H1 (cell line): ENCODE measurements around the gene ZFYVE19. TPM values are rescaled to one million over a fixed set of nuclear protein-coding genes. Genes with fewer than 3 reads are reported as not detected.

Source experiments
- CTCF ChIA-PET: fragments of 300-600 bp; sonication (Branson Sonifier 250); formaldehyde crosslinking; loops from one replicate; lab custom pipeline; 2021; ENCODE audit not compliant: partially characterized antibody; lab: Charles Lee
- POLR2A ChIA-PET: fragments of 300-600 bp; sonication (Branson Sonifier 250); formaldehyde crosslinking; loops from one replicate; lab custom pipeline; 2021; ENCODE audit warnings: inconsistent platforms; ENCODE audit not compliant: partially characterized antibody; lab: Charles Lee
- DNase-seq, 2 experiments: peaks; one replicate each; pipeline versions ENCODE4 v3.0.0 to v3.0.0-alpha.2; 2010 to 2022; ENCODE audit warnings: low spot score in 2 of 2, low read depth in 1 of 2, mixed read lengths in 1 of 2
- FAIRE-seq: peaks from 2 replicates; lab custom pipeline; 2011; peaks lifted over from hg19 to GRCh38; lab: Jason Lieb, UNC
- H2AFZ ChIP-seq: 2 replicates; pipeline ENCODE4 v1.8.1; 2012; ENCODE audit warnings: low read length, inconsistent platforms
- H2AK5ac ChIP-seq: 2 replicates; pipeline ENCODE4 v1.6.1; 2013; ENCODE audit warnings: low read depth, low read length
- H2BK120ac ChIP-seq: replicated peaks from 2 replicates; pipeline ENCODE3; 2013; ENCODE audit warnings: low read depth, low read length, inconsistent platforms
- H2BK12ac ChIP-seq: 2 replicates; pipeline ENCODE4 v1.6.1; 2013; ENCODE audit warnings: low read depth, low read length
- H2BK15ac ChIP-seq: 2 replicates; pipeline ENCODE4 v1.6.1; 2013; ENCODE audit warnings: low read length
- H2BK20ac ChIP-seq: 2 replicates; pipeline ENCODE4 v1.6.1; 2013; ENCODE audit warnings: low read length
- H2BK5ac ChIP-seq: 2 replicates; pipeline ENCODE4 v1.6.1; 2013; ENCODE audit warnings: low read depth, low read length
- H3K14ac ChIP-seq: 2 replicates; pipeline ENCODE4 v1.6.1; 2013; ENCODE audit warnings: inconsistent platforms; ENCODE audit not compliant: insufficient read length
- H3K18ac ChIP-seq: 2 replicates; pipeline ENCODE4 v1.6.1; 2013; ENCODE audit warnings: low read length; ENCODE audit errors: extremely low read depth
- H3K23ac ChIP-seq: 2 replicates; pipeline ENCODE4 v1.6.1; 2013; ENCODE audit warnings: inconsistent platforms; ENCODE audit not compliant: insufficient read length
- H3K23me2 ChIP-seq: 2 replicates; pipeline ENCODE4 v1.6.1; 2013; ENCODE audit warnings: low read depth, low read length
- H3K27ac ChIP-seq: 2 replicates; pipeline ENCODE4 v1.6.1; 2011; ENCODE audit warnings: low read depth, low read length, inconsistent platforms
- H3K27me3 ChIP-seq, 4 experiments: replicated peaks in 1 of 4; 1 replicate in 1 of 4; 2 replicates in 3 of 4; pipeline versions ENCODE4 v1.6.1 to v1.8.1; 2011 to 2013; ENCODE audit warnings: low read length in 3 of 4, mild to moderate bottlenecking in 3 of 4, inconsistent platforms in 2 of 4, mixed read lengths in 2 of 4, moderate library complexity in 1 of 4; ENCODE audit not compliant: control insufficient read depth in 3 of 4, insufficient read depth in 3 of 4; ENCODE audit errors: extremely low read depth in 1 of 4
- H3K36me3 ChIP-seq, 4 experiments: 2 replicates each; pipeline versions ENCODE4 v1.6.1 to v1.8.1; 2011 to 2013; ENCODE audit warnings: mild to moderate bottlenecking in 4 of 4, low read length in 3 of 4, moderate library complexity in 2 of 4, control low read depth in 1 of 4, inconsistent platforms in 1 of 4; ENCODE audit not compliant: insufficient read depth in 4 of 4, control insufficient read depth in 2 of 4
- H3K4ac ChIP-seq: replicated peaks from 2 replicates; pipeline ENCODE3; 2013; ENCODE audit warnings: low read length, low read depth, mixed read lengths, inconsistent platforms; ENCODE audit not compliant: insufficient read length
- H3K4me1 ChIP-seq, 4 experiments: replicated peaks in 1 of 4; 1 replicate in 1 of 4; 2 replicates in 3 of 4; pipeline versions ENCODE4 v1.6.1 to v1.8.1; 2011 to 2013; ENCODE audit warnings: low read length in 3 of 4, inconsistent platforms in 2 of 4, mixed read lengths in 1 of 4; ENCODE audit not compliant: insufficient read depth in 4 of 4, control insufficient read depth in 3 of 4
- H3K4me2 ChIP-seq, 2 experiments: 2 replicates each; pipeline versions ENCODE4 v1.6.1 to v1.8.1; 2011 to 2013; ENCODE audit warnings: low read depth in 2 of 2, low read length in 2 of 2, control low read depth in 1 of 2, inconsistent platforms in 1 of 2, mild to moderate bottlenecking in 1 of 2; ENCODE audit not compliant: insufficient read depth in 1 of 2
- H3K4me3 ChIP-seq, 4 experiments: fragments of 200-600, 300-600 bp in 1 of 4; sonication (generic), shearing (Covaris generic), sonication (Bioruptor Twin) in 1 of 4; 2 replicates each; pipeline versions ENCODE4 v1.5.1 to v1.8.1; 2011 to 2016; ENCODE audit warnings: low read length in 4 of 4, low read depth in 3 of 4, control low read depth in 2 of 4, inconsistent platforms in 2 of 4, mild to moderate bottlenecking in 2 of 4, mixed read lengths in 1 of 4, moderate library complexity in 1 of 4; ENCODE audit not compliant: insufficient read depth in 2 of 4; ENCODE audit errors: extremely low read depth in 1 of 4
- H3K56ac ChIP-seq: replicated peaks from 2 replicates; pipeline ENCODE3; 2013; ENCODE audit warnings: low read depth, mild to moderate bottlenecking, mixed read lengths, low read length, inconsistent platforms; ENCODE audit not compliant: insufficient read length
- H3K79me1 ChIP-seq: 2 replicates; pipeline ENCODE4 v1.6.1; 2013; ENCODE audit warnings: low read depth, low read length, control low read depth
- H3K79me2 ChIP-seq, 2 experiments: 2 replicates each; pipeline versions ENCODE4 v1.6.1 to v1.8.1; 2012 to 2013; ENCODE audit warnings: low read length in 2 of 2, mild to moderate bottlenecking in 2 of 2, inconsistent platforms in 1 of 2; ENCODE audit not compliant: insufficient read depth in 2 of 2, control insufficient read depth in 1 of 2
- H3K9ac ChIP-seq, 4 experiments: replicated peaks in 1 of 4; 1 replicate in 1 of 4; 2 replicates in 3 of 4; pipeline versions ENCODE4 v1.6.1 to v1.8.1; 2011 to 2013; ENCODE audit warnings: low read depth in 3 of 4, low read length in 3 of 4, control low read depth in 2 of 4, mild to moderate bottlenecking in 2 of 4, moderate library complexity in 2 of 4, inconsistent platforms in 1 of 4; ENCODE audit errors: extremely low read depth in 1 of 4
- H3K9me3 ChIP-seq, 2 experiments: 2 replicates each; pipeline versions ENCODE4 v1.6.1 to v1.8.1; 2012 to 2013; ENCODE audit warnings: mild to moderate bottlenecking in 2 of 2, moderate library complexity in 2 of 2, control low read depth in 1 of 2, inconsistent platforms in 1 of 2, low read depth in 1 of 2, low read length in 1 of 2, mixed read lengths in 1 of 2; ENCODE audit not compliant: insufficient read depth in 2 of 2
- H4K20me1 ChIP-seq, 2 experiments: replicated peaks in 1 of 2; 2 replicates each; pipeline versions ENCODE3 to v1.8.1; 2011 to 2013; ENCODE audit warnings: inconsistent platforms in 2 of 2, low read length in 2 of 2, mild to moderate bottlenecking in 1 of 2; ENCODE audit not compliant: insufficient read depth in 2 of 2, control insufficient read depth in 1 of 2
- H4K5ac ChIP-seq: 2 replicates; pipeline ENCODE4 v1.6.1; 2013; ENCODE audit warnings: low read length, low read depth, mixed read lengths, inconsistent platforms; ENCODE audit not compliant: insufficient read length
- H4K8ac ChIP-seq: 2 replicates; pipeline ENCODE4 v1.8.0; 2013; ENCODE audit warnings: mild to moderate bottlenecking, moderate library complexity, low read length, inconsistent platforms; ENCODE audit not compliant: insufficient read depth; ENCODE audit errors: extremely low read depth
- H4K91ac ChIP-seq: replicated peaks from 2 replicates; pipeline ENCODE3; 2013; ENCODE audit warnings: low read length, mixed read lengths, inconsistent platforms; ENCODE audit not compliant: insufficient read length
- SRF ChIP-seq: IDR thresholded peaks from 2 replicates; pipeline ENCODE4 v1.6.1; 2011; ENCODE audit warnings: mild to moderate bottlenecking, low read depth, low read length, moderate library complexity
- WGBS, 2 experiments: shearing (Covaris generic) in 1 of 2; methylation state at CpG; one replicate each; pipeline versions ENCODE4 v1.1.6 to v1.1.7; 2013 to 2015; ENCODE audit warnings: low lambda C conversion rate in 2 of 2, mixed read lengths in 2 of 2, inconsistent platforms in 1 of 2, low coverage in 1 of 2, missing lambda C conversion rate in 1 of 2; ENCODE audit not compliant: insufficient replicate concordance in 2 of 2, insufficient coverage in 1 of 2, insufficient read length in 1 of 2; ENCODE audit errors: extremely low coverage in 1 of 2, missing lambda C conversion rate in 1 of 2; 5-methylcytosine and 5-hydroxymethylcytosine counted together
- polyA plus RNA-seq, 7 experiments: library from polyadenylated mRNA; depleted of rRNA in 3 of 7; stranded (reverse) in 5 of 7; unstranded in 2 of 7; fragments of >200 nt in 5 of 7; fragments of 200-250 nt in 2 of 7; gene quantifications; 1 replicate in 5 of 7; 2 replicates in 1 of 7; 4 replicates in 1 of 7; pipeline versions ENCODE4 v1.2.1 to v1.2.3, GENCODE V29; 2011 to 2013; ENCODE audit warnings: missing spikeins in 2 of 7, mixed read lengths in 2 of 7
- total RNA-seq: library from RNA; stranded (reverse); fragmentation: NEBNext Ultra II Directional; extraction: Animal tissue kit (Norgen Biotek cat#: 25700); gene quantifications from 2 replicates; pipeline ENCODE4 v1.2.1, GENCODE V29; 2021

ZFYVE19 gene
- total and polyA plus RNA-seq, 2 of the 8 experiments (the other 6 are each of a cell fraction or from before 2014, with no cell fraction given) = 11.2 to 21.8 TPM

DNA sequence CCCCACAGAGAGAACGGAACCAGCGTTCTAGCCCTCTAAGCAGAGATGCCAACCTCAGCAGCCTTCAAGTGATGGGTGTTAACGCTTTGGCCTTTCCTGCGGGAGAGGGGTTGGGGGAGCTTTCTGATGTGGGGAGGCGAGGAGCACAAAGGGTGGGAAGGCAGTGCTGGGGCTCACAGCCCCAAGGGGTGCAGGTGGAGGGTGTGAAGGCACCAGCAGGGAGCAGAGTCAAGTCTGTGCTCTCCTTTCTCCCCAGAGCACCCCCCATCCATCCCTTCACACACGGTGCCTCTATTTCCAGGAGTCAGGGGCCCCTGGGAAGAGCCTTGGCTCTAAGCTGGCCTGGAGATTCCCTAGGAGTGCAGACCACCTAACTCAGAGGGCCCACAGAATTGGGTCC lies 33.0 kb upstream of the ZFYVE19 start:
- Histone ChIP-seq H3K4me2 (no peak overlapping the region), H3K14ac (no peak overlapping the region), H2BK15ac (no peak overlapping the region), H3K27ac (no peak overlapping the region), H3K79me2 (no peaks in the 10 kb centered on the region), H3K4me1 (no peaks in the 10 kb centered on the region), H3K4me3 (no peak overlapping the region), H3K36me3 (peaks cover 0 to 20% (median 4%) of the 10 kb centered on the region in 4 experiments; a peak in 3 of 8 replicates), H4K8ac (no peak overlapping the region), H4K5ac (no peak overlapping the region), H2AK5ac (no peak overlapping the region), H3K79me1 (no peaks in the 10 kb centered on the region; the same call in 1 of the 2 replicates), H3K4ac (no peak overlapping the region), H3K9ac (no peak overlapping the region), H2BK20ac (no peak overlapping the region), H3K23ac (no peak overlapping the region), H3K27me3 (no peaks in the 10 kb centered on the region), H4K20me1 (peaks cover 0 to 2% of the 10 kb centered on the region in 2 experiments), H2BK12ac (no peak overlapping the region), H3K56ac (no peak overlapping the region), H3K23me2 (no peaks in the 10 kb centered on the region)
- 90% methylated on average over 6 of the region's 6 CpGs; no CpG with 5 or more reads in 1 of the 2 experiments for WGBS, 2 experiments
- TF ChIP-seq SRF = no peak
- TF ChIP-seq, all 59 proteins: peak for 0
- ChIA-PET CTCF (interaction anchor here (0.6 to 15.3 kb wide), 7 partner anchors 10 to 98 kb away, joined by 3 to 184 read pairs (median 3); no protein-coding TSS in a partner anchor), POLR2A (interaction anchor here (1.0 to 3.0 kb wide), 4 partner anchors 11 to 79 kb away, joined by 3 to 11 read pairs (median 4); partner anchors contain the start of genes GCHFR and RAD51)
- FAIRE-seq (no peak), DNase-seq (no peak)
- no peaks in the 10 kb centered on the region for H3K9me3 ChIP-seq
- H2AFZ ChIP-seq = no peak overlapping the region
- no peak overlapping the region for H2BK120ac ChIP-seq
- no peak overlapping the region for H2BK5ac ChIP-seq
- no peak overlapping the region for H4K91ac ChIP-seq
- H3K18ac ChIP-seq = no peak overlapping the region
